Neuronal stem cell (in vitro differentiated cells): ENCODE data around the gene ZNG1C.
"Not testable (repeated sequence)": the region's sequence is repeated elsewhere in the genome, so short reads cannot be mapped to it uniquely, and the experiment has no call there.

ENCODE experiments used
- DNase-seq: peaks from one replicate; pipeline ENCODE4 v3.0.0-alpha.2; 2013; ENCODE audit warnings: low spot score
- H2AFZ ChIP-seq: one replicate; pipeline ENCODE4 v1.6.1; 2013; ENCODE audit warnings: mild to moderate bottlenecking, low read length, inconsistent platforms
- H2AK5ac ChIP-seq: 2 replicates; pipeline ENCODE4 v1.6.1; 2013; ENCODE audit warnings: low read depth, mild to moderate bottlenecking, inconsistent platforms, low read length, moderate library complexity, mixed read lengths
- H2BK120ac ChIP-seq: 2 replicates; pipeline ENCODE4 v1.6.1; 2013; ENCODE audit warnings: low read depth, mild to moderate bottlenecking, inconsistent platforms, low read length, moderate library complexity, mixed read lengths
- H2BK12ac ChIP-seq: one replicate; pipeline ENCODE4 v1.6.1; 2013; ENCODE audit warnings: low read length, inconsistent platforms
- H2BK15ac ChIP-seq: 2 replicates; pipeline ENCODE4 v1.6.1; 2013; ENCODE audit warnings: mild to moderate bottlenecking, low read length, inconsistent platforms, mixed read lengths
- H2BK5ac ChIP-seq: one replicate; pipeline ENCODE4 v1.6.1; 2013; ENCODE audit warnings: inconsistent platforms, mild to moderate bottlenecking, low read length, moderate library complexity
- H3K14ac ChIP-seq: one replicate; pipeline ENCODE4 v1.6.1; 2013; ENCODE audit warnings: low read length, inconsistent platforms
- H3K18ac ChIP-seq: 2 replicates; pipeline ENCODE4 v1.6.1; 2013; ENCODE audit warnings: low read length, inconsistent platforms
- H3K23ac ChIP-seq: 2 replicates; pipeline ENCODE4 v1.6.1; 2013; ENCODE audit warnings: low read depth, mild to moderate bottlenecking, mixed read lengths, low read length, inconsistent platforms; ENCODE audit not compliant: poor library complexity
- H3K27ac ChIP-seq: replicated peaks from 3 replicates; pipeline ENCODE4 v1.5.1; 2013; ENCODE audit warnings: low read length, inconsistent platforms
- H3K27me3 ChIP-seq, 3 experiments: 2 replicates each; pipeline ENCODE4 v1.6.1; 2013; ENCODE audit warnings: low read length in 3 of 3, mild to moderate bottlenecking in 2 of 3, inconsistent platforms in 1 of 3, low read depth in 1 of 3, mixed read lengths in 1 of 3, moderate library complexity in 1 of 3; ENCODE audit not compliant: control insufficient read depth in 3 of 3, insufficient read depth in 3 of 3
- H3K36me3 ChIP-seq, 2 donors: replicated peaks in 1 of 2; 2 replicates each; pipeline ENCODE4 v1.6.1; 2013; ENCODE audit warnings: low read length in 2 of 2; ENCODE audit not compliant: control insufficient read depth in 2 of 2, insufficient read depth in 2 of 2
- H3K4ac ChIP-seq: 2 replicates; pipeline ENCODE4 v1.6.1; 2013; ENCODE audit warnings: inconsistent platforms, mild to moderate bottlenecking, low read length, moderate library complexity
- H3K4me1 ChIP-seq, 2 donors: 1 replicate in 1 of 2; 2 replicates in 1 of 2; pipeline ENCODE4 v1.6.1; 2013; ENCODE audit warnings: low read length in 2 of 2, low read depth in 1 of 2; ENCODE audit not compliant: control insufficient read depth in 2 of 2, insufficient read depth in 1 of 2
- H3K4me2 ChIP-seq: one replicate; pipeline ENCODE4 v1.6.1; 2013; ENCODE audit warnings: mild to moderate bottlenecking, low read length, inconsistent platforms; ENCODE audit not compliant: insufficient read depth, poor library complexity, severe bottlenecking
- H3K4me3 ChIP-seq, 2 donors: 2 replicates each; pipeline ENCODE4 v1.5.1; 2013; ENCODE audit warnings: low read length in 2 of 2, mild to moderate bottlenecking in 2 of 2, inconsistent platforms in 1 of 2, moderate library complexity in 1 of 2
- H3K79me1 ChIP-seq: one replicate; pipeline ENCODE4 v1.6.1; 2013; ENCODE audit warnings: low read depth, mild to moderate bottlenecking, inconsistent platforms, low read length, moderate library complexity
- H3K9ac ChIP-seq: one replicate; pipeline ENCODE4 v1.6.1; 2013; ENCODE audit warnings: mild to moderate bottlenecking, low read depth, low read length, inconsistent platforms; ENCODE audit not compliant: poor library complexity
- H3K9me3 ChIP-seq, 2 donors: replicated peaks in 1 of 2; 2 replicates each; pipeline versions ENCODE3 to v1.6.1; 2013; ENCODE audit warnings: low read length in 2 of 2, mild to moderate bottlenecking in 2 of 2, inconsistent platforms in 1 of 2, low read depth in 1 of 2, mixed read lengths in 1 of 2, moderate library complexity in 1 of 2; ENCODE audit not compliant: control insufficient read depth in 2 of 2, insufficient read depth in 1 of 2
- H4K8ac ChIP-seq: one replicate; pipeline ENCODE4 v1.6.1; 2013; ENCODE audit warnings: low read depth, mild to moderate bottlenecking, inconsistent platforms, low read length, moderate library complexity
- H4K91ac ChIP-seq: one replicate; pipeline ENCODE4 v1.6.1; 2013; ENCODE audit warnings: low read length, low read depth, mild to moderate bottlenecking, inconsistent platforms; ENCODE audit not compliant: poor library complexity
- WGBS, 2 donors: extraction: QIAGEN DNeasy Blood & Tissue Kit; methylation state at CpG; one replicate each; pipeline ENCODE4 v1.1.7; 2013; ENCODE audit warnings: missing lambda C conversion rate in 2 of 2, mixed read lengths in 1 of 2; ENCODE audit not compliant: insufficient read length in 2 of 2, insufficient replicate concordance in 1 of 2; ENCODE audit errors: extremely low coverage in 2 of 2; 5-methylcytosine and 5-hydroxymethylcytosine counted together

Gene ZNG1C

GRCh38 chr9:68306391-68306964, 64.7 kb downstream of the ZNG1C start:
- WGBS, 2 donors = no CpG with 5 or more reads among the region's 37 CpGs
- not testable (repeated sequence) for H3K9me3 ChIP-seq

GRCh38 chr9:68307127-68307526, 65.3 kb downstream of the ZNG1C start:
- H3K4me3 ChIP-seq, H2AFZ ChIP-seq, H3K27me3 ChIP-seq, H3K36me3 ChIP-seq, H2BK15ac ChIP-seq, H3K4me2 ChIP-seq, H3K27ac ChIP-seq, H2BK12ac ChIP-seq, H3K79me1 ChIP-seq, H3K9me3 ChIP-seq, H2AK5ac ChIP-seq, H3K18ac ChIP-seq, H4K8ac ChIP-seq, H3K14ac ChIP-seq, H3K23ac ChIP-seq, H4K91ac ChIP-seq, H3K4ac ChIP-seq, H2BK5ac ChIP-seq, H3K4me1 ChIP-seq, DNase-seq, H2BK120ac ChIP-seq, H3K9ac ChIP-seq: not testable (repeated sequence)
- no CpG with 5 or more reads among the region's 35 CpGs for WGBS, 2 donors

More at GRCh38 chr9:68306391-68306964, 64.7 kb downstream of the ZNG1C start:
- H3K27me3 ChIP-seq, H3K18ac ChIP-seq, H3K14ac ChIP-seq, H3K9ac ChIP-seq, H2BK5ac ChIP-seq, H2BK12ac ChIP-seq, H4K91ac ChIP-seq, H3K4me3 ChIP-seq, H3K36me3 ChIP-seq, H3K4me2 ChIP-seq, H3K4ac ChIP-seq, H4K8ac ChIP-seq, H3K79me1 ChIP-seq, H3K23ac ChIP-seq, H2BK15ac ChIP-seq, H2BK120ac ChIP-seq, H2AK5ac ChIP-seq, H3K4me1 ChIP-seq, H2AFZ ChIP-seq, H3K27ac ChIP-seq, DNase-seq: not testable (repeated sequence)

GRCh38 chr9:68307654-68308053, 65.9 kb downstream of the ZNG1C start:
- not testable (repeated sequence) for H3K23ac ChIP-seq, DNase-seq, H3K27me3 ChIP-seq

GRCh38 chr9:68311208-68311607, 69.4 kb downstream of the ZNG1C start:
- H3K18ac ChIP-seq, H3K4me1 ChIP-seq, H3K4ac ChIP-seq, H3K27ac ChIP-seq, H2BK15ac ChIP-seq, H3K4me3 ChIP-seq, H3K4me2 ChIP-seq, H3K9me3 ChIP-seq, H3K79me1 ChIP-seq, H2BK12ac ChIP-seq, H3K27me3 ChIP-seq, H3K9ac ChIP-seq, H2BK120ac ChIP-seq, H4K91ac ChIP-seq, H3K36me3 ChIP-seq, H3K14ac ChIP-seq, H2BK5ac ChIP-seq, H2AFZ ChIP-seq, H3K23ac ChIP-seq, DNase-seq, H4K8ac ChIP-seq, H2AK5ac ChIP-seq: not testable (repeated sequence)
- no CpG with 5 or more reads among the region's 5 CpGs for WGBS, 2 donors

More at GRCh38 chr9:68307654-68308053, 65.9 kb downstream of the ZNG1C start:
- H2AK5ac ChIP-seq, H2BK15ac ChIP-seq, H3K4me2 ChIP-seq, H4K8ac ChIP-seq, H2AFZ ChIP-seq, H2BK120ac ChIP-seq, H3K4me1 ChIP-seq, H3K4ac ChIP-seq, H3K36me3 ChIP-seq, H3K27ac ChIP-seq, H3K9me3 ChIP-seq, H2BK12ac ChIP-seq, H3K79me1 ChIP-seq, H4K91ac ChIP-seq, H3K9ac ChIP-seq, H3K18ac ChIP-seq, H3K14ac ChIP-seq, H3K4me3 ChIP-seq, H2BK5ac ChIP-seq: not testable (repeated sequence)
- no CpG with 5 or more reads among the region's 21 CpGs for WGBS, 2 donors
